Measurements from ENCODE around the gene EGR4. TPM values are rescaled to one million over a fixed set of nuclear protein-coding genes. Genes with fewer than 3 reads are reported as not detected.

Gene EGR4
- total RNA-seq, 1 donor from 2014 or later: not detected

- no peak for DNase-seq (ENCODE audit: low spot score)
Observed at GRCh38 chr2:73250872-73251846, 42.2 kb downstream of the EGR4 start.

- no peak for DNase-seq (ENCODE audit: low spot score)
Observed at GRCh38 chr2:73249636-73250035, 43.7 kb downstream of the EGR4 start.

GRCh38 chr2:73246850-73247249 is 46.5 kb downstream of the EGR4 start:
- DNase-seq (ENCODE audit: low spot score): no peak

- no peak for DNase-seq (ENCODE audit: low spot score)
Observed at GRCh38 chr2:73244580-73244979, 48.8 kb downstream of the EGR4 start.

- DNase-seq (ENCODE audit: low spot score): no peak
Observed at GRCh38 chr2:73243884-73244570, 49.3 kb downstream of the EGR4 start.

Other genes with a start within 250 kb of the EGR4 start
- gene SFXN5, start 221.8 kb downstream of the EGR4 start, total RNA-seq: 28.6 TPM
- gene RAB11FIP5, start 180.6 kb downstream of the EGR4 start, total RNA-seq: 26.1 TPM
- not detected for gene NOTO, start 91.0 kb downstream of the EGR4 start, total RNA-seq
- gene SMYD5, start 79.3 kb downstream of the EGR4 start, total RNA-seq: 36.3 TPM
- 19.1 TPM for gene PRADC1, start 60.3 kb downstream of the EGR4 start, total RNA-seq
- gene CCT7, start 59.2 kb downstream of the EGR4 start, total RNA-seq: 237 TPM
- gene FBXO41, start 9.1 kb downstream of the EGR4 start, total RNA-seq: 6.6 TPM
- 36.3 TPM for gene ALMS1, start 92.3 kb upstream of the EGR4 start, total RNA-seq

Measured in ureter (tissue), 1 donor.